NCI-H748 (cell line): ENCODE measurements around the gene CPT1B.
"Not testable (repeated sequence)": the region's sequence is repeated elsewhere in the genome, so short reads cannot be mapped to it uniquely, and the experiment has no call there.

Experiments
- DNase-seq: peaks from one replicate; lab custom pipeline; 2025; ENCODE audit not compliant: unreplicated experiment; lab: John Stamatoyannopoulos, UW

The CPT1B gene

DNA sequence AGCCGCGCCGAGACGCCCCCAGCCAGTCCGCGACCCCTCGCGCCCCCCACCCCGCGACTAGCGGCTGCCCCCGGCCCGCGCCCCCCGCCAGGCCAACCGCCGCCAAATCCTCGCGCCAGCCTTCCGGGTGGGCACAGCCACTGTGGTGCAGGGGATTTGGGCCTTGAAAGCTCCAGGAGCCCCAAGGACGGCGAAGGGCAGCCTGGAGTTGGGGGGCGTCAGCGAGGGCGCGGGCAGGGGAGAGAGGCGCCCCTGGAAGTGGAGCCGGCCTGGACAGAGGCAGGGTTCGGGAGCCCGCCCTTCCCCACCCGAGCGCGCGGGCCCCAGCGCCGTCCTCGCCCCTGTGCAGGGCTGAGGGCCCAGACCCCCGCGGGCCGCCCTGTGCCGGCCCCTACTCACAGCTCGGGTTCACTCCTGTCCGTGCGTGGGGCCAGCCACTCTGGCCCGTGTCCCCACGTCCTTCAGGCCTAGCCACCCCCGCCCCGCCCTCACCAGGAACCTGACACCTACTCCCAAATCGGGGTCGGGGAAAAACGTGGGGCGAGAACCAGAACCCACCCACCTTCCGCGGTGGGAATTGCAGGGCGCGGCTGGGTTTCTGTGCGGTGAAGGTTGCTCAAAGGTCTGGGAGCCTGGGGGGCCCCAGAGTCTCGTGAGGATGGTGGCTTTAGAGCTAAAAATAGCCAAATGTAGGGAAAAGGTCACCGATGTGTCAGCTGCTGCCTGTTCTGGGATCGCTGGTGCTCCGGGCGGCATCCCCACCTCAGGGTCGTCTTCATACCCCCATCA, at the start of gene CPT1B:
Gene CPT1B (minus strand): TSS at position 441 of the 789 bp plus-strand sequence. CDS start 512 bp downstream, outside the sequence.
- DNase-seq, result no peak

DNA sequence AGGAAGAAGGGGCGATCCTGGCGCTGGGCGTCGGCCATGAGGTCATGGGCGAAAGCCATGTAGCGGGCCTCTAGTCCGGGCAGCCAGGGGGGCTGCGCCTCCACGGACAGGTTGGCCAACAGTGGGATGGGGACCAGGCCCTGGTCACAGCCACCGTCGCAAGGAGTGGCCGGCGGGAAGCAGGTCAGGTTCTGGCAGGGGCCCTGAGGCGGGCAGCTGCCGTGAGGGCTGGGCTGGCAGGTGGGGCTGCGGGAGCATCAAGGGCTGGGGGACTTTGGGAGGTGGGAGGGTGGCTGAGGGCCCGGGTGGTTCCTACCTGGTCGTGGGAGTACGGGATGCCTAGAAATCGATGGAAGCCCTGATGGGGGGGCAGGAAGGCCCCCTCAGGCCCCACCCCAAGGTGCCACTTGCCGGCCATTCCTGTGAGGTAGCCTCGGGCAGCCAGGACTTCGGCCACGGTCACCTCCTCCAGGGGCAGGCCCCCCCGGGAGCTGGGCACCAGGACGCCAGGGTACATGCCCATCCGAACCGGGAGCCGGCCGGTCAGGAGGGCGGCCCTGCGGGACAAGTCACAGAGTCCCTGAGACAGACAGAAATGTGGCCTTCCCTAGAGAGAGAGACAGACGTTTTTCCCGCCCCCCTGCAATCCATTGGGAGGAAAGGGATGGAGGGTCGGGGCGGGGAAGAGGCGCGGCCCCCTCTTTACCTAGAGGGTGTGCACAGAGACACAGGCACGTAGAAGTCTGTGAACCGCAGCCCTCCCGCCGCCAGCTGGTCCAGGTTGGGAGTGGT, 48.8 kb upstream of the CPT1B start:
- DNase-seq, result peak; percentile 37

DNA sequence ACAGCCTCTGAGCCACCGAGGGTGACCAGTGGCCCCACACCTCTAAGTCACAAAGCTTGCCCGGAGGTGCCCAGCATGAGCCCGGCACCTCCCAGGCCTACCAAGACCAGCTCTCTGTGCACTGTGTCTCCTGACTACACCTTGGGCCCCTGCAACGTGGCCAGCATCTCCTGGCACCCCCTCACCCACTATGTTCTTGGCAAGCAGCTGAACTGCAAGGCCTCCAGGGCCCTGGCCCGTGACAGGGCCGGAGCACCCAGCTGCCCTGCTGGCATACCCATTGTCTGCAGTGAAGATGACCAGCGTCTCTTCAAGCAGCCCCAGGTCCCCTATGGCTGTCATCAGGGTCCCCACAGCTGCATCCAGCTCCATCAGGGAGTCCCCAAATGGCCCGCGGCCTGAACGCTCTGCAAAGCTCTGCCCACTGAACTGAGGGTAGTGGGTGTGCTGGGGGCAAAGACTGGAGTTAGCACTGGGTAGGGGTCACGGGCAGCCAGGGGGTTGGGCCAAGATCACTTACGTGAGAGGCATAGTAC, 48.2 kb upstream of the CPT1B start:
- DNase-seq, result no peak

DNA sequence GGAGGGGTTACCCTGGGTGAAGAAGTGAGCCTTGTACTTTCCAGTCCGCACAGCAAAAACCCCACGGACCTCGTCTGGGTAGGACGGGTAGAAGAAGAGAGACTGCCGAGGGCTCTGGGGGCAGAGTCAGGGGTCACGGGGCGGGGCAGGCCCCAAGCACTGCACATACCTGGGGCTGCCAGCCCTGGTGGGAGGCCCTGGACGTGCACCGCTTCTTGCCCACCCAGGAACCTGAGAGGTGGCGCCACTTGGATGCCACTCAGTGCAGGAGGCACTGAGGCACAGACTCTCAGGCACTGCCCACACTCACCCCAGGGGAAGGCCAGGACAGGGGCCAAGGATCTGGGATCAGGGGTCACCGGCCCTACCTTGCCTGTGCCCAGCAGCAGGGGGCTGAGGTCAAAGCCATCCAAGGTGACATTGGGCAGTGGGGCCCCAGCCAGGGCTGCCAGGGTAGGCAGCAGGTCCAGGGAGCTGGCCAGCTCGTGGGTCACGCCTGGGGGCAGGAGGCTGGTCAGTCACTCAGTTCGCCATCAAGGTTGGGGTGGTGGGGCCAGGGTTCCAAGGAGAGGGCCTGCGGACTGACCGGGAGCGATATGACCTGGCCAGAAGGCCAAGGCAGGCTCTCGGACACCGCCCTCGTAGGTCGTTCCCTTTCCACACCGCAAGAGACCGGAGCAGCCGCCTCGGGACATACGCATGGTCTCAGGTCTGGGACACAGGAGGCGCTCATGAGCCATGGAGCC, 47.5 kb upstream of the CPT1B start:
- DNase-seq, result no peak

DNA sequence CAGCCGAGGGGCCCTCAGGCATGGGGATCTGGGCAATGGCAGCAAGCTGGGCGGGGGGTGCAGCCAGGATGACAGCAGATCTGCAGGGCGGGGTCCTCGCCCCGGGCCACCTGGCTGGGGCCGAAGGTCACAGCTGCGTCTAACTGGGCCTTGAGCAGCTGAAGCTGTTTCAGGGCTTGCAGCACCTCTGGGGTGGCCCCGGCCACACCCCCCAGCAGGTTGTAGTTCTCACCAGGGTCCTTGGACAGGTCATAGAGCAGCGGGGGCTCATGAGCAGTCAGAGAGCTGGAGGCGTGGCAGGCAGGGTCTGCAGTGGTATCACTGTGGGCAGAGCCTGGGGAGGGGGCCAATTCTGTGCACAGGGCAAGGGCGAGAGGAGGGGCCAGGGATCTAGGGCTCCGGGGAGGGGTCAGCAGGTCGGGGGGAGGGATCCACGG, 46.9 kb upstream of the CPT1B start:
- no peak for DNase-seq

DNA sequence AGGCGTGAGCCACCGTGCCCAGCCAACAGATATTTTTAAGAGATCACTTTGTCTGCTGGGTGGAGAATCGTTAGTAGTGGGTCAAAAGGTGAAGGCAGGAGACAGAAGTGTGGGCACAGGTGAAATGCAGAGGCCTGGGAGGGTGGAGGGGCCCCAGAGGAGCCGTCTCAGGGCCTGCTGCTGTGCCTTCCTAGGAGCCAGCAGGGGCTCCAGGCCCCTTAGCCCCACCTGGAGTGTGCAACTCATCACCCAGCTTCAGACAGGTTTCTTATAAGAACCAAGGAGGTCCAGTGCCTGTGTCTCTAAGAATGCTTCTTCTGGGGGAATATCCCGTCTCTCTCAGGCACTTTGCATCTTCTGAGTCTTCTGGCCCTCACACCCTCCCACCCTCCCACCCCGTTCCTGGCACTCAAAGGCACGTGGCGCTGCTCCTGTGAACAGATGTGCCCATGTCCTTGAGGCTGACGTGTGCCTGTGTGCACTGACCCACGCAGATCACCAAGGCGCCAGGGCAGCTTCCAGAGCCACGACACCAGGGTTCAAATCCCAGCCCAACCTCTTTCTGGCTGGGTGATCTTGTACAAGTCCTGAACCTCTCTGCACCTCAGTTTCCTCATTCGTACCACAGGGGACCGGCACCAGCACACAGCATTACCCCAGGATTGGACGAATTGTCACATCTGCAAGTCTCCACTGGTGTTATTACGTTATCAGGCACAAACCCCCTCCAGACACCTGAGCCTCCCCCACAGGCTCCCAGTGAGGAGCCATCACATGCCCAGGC, 46.3 kb upstream of the CPT1B start:
- DNase-seq, result no peak

DNA sequence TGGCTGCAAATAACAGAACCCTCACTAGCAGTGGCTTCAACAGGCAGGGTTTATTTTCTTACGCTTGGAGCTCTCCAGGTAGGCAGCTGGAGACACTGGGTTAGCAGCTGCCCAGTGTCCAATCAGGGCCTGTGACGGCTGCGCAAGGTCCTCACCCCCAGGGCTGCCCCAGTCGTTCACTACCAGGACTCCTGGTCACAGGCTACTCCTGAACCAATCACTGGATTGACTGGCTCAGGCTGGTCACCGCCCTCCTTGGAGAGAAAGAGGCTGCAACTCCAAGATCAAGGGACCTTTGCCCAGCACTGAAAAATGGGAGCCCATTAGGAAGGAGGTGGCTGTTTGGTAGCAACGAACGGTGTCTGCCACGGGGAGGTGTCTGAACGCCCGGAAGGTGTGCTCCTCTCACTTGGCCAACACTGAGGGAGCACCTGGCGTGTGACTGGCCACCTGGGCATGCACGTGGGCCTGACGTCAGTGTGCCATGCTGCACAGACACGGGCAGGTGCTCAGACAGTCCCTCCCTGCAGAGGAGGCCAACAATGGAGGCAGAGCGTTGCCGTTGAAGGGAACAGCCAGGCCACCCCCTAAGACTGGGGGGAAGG, 44.6 kb upstream of the CPT1B start:
- peak; percentile 95 for DNase-seq

DNA sequence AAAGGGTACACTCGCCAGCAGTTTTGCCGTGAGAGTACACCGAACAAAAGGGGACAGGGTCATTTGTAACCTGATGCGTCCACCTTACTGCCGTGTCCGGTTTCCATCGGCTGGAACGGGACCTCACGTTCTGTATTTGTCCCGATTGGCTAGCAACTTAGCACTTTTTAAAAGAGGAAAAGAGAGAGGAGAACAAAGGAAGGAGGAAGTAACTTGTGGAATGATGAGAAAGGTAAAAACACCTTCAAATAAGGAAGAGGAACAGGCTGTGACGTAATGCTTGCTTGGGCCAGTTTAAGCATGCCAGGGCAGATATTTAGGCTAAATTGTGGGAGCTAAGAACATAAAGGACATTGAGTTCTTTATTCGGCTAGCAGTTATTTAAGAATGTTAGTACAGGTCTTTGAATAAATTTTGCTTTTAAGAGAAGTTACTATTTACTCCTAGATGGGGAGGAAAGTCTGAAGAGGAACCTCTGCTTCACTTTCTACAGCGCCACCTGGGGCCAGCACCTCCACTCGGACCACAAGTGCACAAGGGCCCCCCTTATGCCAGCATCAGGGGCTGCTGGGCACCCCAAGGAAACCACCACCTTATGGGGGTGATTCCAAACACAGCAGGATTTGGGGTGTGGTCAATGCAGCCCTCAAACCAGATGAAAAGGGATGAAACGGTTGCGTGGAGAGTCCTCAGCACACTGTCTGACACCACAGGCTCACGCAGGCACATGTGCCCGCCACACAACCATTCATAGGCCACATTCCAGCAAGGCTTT, 43.9 kb upstream of the CPT1B start:
- peak; percentile 59 for DNase-seq

DNA sequence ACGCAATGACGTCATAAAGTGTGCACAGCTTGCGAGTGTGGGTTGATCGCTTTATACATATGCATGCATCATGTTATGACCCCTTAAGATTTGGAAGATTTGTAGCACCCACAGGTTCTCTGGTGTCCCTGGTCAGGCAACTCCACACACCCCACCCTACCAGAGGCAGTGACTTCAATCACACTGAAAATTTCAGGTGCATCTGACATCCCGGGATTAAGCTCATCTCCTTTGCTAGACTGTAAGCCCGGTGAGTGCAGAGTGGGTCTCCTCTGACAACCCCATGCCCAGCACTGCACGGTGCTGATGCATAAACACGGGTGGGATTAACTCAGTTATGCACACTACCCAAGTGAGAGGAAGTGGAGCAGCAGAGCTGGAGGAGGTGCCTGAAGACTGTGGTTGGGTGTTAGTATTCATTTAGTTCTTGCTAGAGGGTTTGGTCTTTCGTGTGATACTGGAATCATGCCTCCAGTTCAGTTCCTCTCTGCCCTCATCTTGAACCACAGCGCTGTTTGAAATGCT, 43.2 kb upstream of the CPT1B start:
- DNase-seq, result peak; percentile 59

DNA sequence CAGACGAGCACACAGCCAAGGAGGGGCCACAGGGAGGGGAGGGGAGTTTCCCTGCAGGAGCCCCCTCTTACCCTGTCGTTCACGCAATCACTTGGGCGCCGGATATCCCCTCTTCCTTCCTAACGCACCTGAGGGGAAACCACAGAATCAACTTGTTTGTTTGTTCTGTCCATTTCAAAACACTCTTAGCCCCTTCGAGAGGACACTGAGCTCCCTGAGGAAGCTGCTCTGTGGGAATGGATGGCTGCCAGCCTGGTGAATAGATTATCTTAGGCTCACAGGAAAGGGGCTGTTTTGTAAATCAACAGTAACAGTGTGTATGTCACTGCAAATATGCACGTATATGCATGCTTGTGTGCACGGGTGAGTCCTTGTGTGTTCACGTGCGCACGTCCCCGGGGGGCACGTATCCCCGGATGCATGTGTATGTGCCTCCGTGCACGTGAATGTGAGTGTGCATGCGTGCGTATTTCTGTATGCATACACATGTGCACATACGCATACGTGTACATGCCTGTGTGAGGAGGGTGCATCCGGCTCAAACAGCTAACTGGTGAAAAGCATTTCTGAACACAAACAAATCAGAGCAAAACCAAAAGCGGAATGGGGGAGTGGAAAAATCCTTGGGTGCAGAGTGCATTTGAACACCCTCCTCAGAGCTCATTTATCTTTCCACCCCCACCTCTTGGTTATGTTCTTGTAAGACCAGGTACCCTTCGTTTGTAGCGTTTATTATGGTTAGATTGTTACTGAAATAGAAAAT, 42.5 kb upstream of the CPT1B start:
- DNase-seq, result peak; percentile 84

DNA sequence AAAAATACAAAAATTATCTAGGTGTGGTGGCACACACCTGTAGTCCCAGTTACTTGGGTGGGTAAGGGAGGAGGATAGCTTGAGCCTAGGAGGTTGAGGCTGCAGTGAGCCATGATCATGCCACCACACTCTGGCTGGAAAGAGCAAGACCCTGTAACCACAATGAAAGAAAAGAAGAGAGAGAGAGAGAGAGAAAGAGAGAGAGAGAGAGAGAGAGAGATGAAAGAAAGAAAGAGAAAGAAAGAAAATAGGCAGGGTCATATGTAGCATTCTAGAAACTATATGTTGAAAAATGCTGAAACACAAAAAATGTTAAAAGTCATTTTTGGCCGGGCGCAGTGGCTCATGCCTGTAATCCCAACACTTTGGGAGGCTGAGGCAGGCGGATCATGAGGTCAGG, 36.1 kb upstream of the CPT1B start:
- DNase-seq, result not testable (repeated sequence)

DNA sequence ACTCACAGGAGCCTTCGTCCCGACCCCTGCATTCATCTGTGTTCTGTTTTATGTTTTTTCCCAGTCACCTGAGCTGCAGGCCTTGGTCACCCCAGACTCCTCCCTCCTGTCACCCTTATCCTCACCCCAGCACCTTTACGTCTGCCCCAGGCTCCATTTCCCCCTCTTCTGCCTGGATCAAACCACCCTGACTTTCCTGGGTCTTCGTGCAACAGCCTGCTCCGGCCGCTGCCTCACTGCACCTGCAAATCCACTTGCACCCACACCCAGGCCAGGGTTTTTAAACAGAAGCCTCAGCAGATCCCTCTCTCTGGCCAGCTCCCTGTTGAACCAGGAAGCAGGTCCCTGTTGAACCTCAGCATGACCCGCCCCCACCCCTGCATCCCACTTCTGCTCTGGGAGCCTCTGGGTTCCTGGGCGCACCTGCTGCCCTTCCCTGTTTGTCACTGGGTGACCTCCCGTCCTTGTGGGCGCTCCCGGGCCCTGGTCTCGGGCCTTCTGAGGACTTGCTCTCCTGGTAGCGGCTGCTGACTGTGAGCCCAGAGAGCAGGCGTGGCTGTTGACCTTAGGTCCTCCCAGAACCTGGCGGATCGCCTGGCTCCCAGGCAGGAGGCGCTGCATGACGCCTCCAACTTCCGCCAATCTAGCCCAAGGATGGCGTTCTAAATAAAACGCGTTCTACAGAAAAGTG, 35.2 kb upstream of the CPT1B start:
- DNase-seq, result peak; percentile 75

DNA sequence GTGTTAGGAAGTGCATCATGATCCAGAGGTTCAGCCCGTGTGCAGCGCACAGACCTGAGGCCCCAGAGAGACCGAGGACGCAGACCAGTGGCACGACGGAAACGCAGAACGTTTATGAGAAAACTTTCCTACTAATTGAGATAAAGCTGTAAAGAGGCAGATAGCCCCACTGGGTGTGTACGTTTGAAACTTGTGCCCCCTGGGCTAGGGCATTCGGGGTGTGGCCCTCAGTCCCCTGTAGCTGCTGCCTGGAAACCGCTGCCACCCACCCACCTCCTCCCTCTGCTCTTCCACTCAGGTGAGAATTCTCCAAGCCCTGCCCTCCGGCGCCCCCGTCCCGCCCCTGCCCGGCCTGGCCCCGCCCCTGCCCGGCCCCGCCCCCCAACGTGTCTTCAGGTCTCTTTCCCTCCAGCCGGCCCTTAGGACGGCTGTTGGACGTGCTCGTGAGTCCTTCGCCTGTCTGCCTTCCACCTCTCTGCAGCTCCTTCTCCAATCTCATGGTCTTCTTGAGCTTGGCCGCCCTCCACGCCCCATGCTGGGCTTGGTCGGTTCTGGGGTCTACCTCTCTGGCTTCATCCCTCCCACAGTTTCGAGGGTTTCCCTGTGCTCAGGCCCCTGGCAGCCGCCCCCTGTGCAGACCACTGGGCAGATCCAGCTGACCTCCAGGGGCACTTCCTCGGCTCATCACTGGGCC, 34.4 kb upstream of the CPT1B start:
- peak; percentile 56 for DNase-seq

DNA sequence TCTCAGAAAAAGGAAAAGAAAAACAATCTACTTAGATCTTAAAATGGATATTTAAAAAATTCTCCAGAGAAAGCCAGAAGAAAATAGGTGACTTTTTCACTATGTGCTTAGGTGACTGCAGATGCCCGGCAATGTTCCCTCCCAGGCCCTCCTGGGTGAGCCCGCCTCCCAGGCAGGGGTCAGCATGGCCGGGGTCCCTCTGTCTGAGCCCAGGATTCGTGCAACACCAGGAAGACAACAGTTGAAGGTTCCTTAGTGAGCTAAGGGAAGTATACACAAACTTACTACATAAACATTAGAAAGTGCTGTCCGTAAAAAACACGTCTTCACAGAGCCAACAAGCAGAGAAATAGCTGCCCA, 33.9 kb upstream of the CPT1B start:
- DNase-seq, result no peak

DNA sequence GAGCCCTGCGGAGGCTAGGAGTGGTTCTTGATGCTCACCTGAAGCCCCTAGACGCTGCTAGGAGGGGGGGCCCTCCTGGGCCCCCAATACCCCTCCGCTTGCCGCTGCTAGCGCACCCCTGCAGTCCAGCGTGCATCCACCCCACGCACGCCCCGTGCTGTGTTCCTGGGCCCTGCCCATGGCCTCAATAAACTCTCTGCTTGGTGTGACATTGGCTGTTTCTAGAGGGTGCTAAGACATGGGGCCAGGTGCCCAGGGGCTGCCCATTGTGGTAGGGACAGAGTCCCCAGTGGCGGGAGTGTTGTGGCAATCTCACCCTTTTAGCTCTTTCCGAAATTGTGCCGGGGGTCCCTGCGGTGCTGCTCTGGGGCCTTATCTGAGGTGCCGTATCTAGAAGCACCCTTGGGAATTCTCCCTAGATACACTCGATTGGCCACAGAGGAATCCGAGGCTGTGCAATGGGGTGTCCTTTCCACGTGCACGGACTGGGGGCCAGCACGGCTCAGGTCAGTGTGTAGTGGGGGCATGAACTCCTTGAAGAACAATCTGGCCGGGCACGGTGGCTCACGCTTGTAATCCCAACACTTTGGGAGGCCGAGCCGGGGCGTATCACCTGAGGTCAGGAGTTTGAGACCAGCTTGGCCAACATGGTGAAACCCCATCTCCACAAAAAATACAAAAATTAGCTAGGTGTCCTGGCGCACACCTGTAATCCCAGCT, 33.3 kb upstream of the CPT1B start:
- DNase-seq, result no peak

DNA sequence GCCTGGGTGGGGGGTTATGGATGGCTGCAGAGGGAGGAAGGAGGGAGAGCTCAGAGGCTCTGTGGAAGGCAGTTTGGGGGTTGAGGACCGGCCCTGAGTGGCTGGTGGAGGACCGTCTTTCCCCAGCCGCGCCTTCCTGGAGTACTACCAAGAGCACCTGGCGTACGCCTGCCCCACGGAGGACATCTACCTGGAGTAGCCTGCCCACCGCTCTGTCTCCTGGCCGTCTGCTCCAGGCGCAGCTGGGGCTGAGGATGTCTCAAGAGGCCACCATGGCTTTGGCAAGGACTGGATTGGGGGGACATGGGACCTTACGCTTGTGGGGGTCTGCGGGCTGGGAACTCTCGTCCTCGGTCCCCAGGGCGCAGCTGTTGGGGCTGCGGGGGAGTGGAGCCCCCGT, 32.4 kb upstream of the CPT1B start:
- DNase-seq, result no peak

DNA sequence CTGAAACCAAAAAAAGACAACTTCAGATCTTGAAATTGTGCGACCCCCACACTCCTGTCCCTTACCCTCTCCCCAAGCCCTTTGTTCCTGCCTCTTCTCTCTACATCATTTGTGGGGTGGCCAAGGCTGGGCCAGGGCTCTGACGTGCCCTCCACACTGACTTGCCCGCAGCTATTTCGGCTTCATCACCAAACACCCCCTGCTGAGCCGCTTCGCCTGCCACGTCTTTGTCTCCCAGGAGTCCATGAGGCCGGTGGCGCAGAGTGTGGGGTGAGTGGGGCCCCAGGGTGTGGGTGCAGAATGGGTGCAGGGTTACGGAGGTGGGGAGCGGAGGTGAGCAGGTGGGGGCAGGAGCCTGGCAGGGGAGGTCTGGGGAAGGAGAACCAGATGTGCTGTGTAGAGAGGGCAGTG, 31.8 kb upstream of the CPT1B start:
- DNase-seq, result no peak
